Measurements from ENCODE around the gene KCTD10. TPM values are rescaled to one million over a fixed set of nuclear protein-coding genes. Genes with fewer than 3 reads are reported as not detected.

KCTD10 gene
- total and polyA plus RNA-seq, 9 of the 15 experiments (the other 6 are each of a cell fraction or from before 2014, with no cell fraction given), result 1.9 to 37.5 (median 15.7) TPM

DNA sequence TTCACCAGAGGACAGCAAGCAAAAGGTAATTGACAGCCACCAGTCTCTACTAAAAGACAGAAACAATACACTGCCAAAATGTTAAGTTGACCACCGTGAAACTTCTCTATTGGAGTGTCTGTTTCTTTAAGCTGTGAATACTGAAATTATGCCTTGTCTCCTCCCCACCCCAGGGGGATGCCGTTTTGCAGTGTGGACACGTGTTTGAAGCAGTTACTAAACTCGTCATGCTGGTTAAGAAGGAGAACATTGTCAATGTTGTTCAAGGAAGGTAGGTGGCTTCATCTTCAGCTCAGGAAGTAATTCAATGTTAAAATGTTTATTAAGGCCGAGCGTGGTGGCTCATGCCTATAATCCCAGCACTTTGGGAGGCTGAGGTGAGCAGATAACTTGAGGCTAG is 32.8 kb downstream of the KCTD10 start:
- Histone ChIP-seq H3K4me3 (no peak overlapping the region), H3K27me3 (ENCODE audit: control insufficient read depth in 2 of 2, insufficient read depth in 2 of 2, low read length in 2 of 2) (peaks cover 5% of the 10 kb centered on the region in 2 experiments; a peak in 2 of 5 replicates), H2AFZ (ENCODE audit: low read depth, low read length) (no peak overlapping the region), H3K9ac (ENCODE audit: insufficient read depth in 1 of 2, low read depth in 2 of 2, low read length in 2 of 2) (no peak overlapping the region), H3K9me1 (ENCODE audit: control insufficient read depth, insufficient read depth, low read length) (no peaks in the 10 kb centered on the region), H3K27ac (ENCODE audit: extremely low read depth, low read depth, low read length) (no peak overlapping the region), H3K9me3 (replicated peaks; ENCODE audit: control insufficient read depth, insufficient read depth, low read depth, low read length) (no peaks in the 10 kb centered on the region), H3K36me3 (ENCODE audit: control insufficient read depth, insufficient read depth, low read length) (peaks cover 15% of the 10 kb centered on the region; the same call in 1 of the 3 replicates), H3K4me1 (replicated peaks in 1 of 2; ENCODE audit: control insufficient read depth in 2 of 2, insufficient read depth in 2 of 2, low read length in 2 of 2) (no peaks in the 10 kb centered on the region), H4K20me1 (replicated peaks; ENCODE audit: control insufficient read depth, insufficient read depth, low read length) (no peaks in the 10 kb centered on the region), H3K4me2 (ENCODE audit: insufficient read depth, low read length) (no peak overlapping the region), H3K79me2 (ENCODE audit: control insufficient read depth, insufficient read depth, low read length) (no peaks in the 10 kb centered on the region)
- ChIA-PET POLR2A (interaction anchor here (1.1 kb wide), 1 partner anchor 9 kb away, joined by 3 read pairs; no protein-coding TSS in a partner anchor), CTCF (ENCODE audit: low intra/inter-chr PET ratio) (no interaction called here)
- TF ChIP-seq RHOXF2B (CRISPR knock-in tag; conservative IDR thresholded peaks at IDR 0.05) (no peak), NEUROD1 (IDR thresholded peaks at IDR 0.05; ENCODE audit: borderline replicate concordance, low read depth, low read length, partially characterized antibody) (no peak), CREBBP (IDR thresholded peaks at IDR 0.05; ENCODE audit: low read depth, low read length) (no peak)
- ATAC-seq (no peak), DNase-seq (ENCODE audit: extremely low read depth in 1 of 4, low spot score in 3 of 4) (no peak), FAIRE-seq (peak; percentile 58)
- intact Hi-C loops (cut with micrococcal nuclease), result no loop called here
- in situ Hi-C loops (cut with MboI), result no loop called here
- 46% methylated on average over 6 of the region's 6 CpGs for WGBS (ENCODE audit: insufficient coverage, low coverage, missing lambda C conversion rate)
- no TSS peak for BruUV-seq (replicated peaks)

DNA sequence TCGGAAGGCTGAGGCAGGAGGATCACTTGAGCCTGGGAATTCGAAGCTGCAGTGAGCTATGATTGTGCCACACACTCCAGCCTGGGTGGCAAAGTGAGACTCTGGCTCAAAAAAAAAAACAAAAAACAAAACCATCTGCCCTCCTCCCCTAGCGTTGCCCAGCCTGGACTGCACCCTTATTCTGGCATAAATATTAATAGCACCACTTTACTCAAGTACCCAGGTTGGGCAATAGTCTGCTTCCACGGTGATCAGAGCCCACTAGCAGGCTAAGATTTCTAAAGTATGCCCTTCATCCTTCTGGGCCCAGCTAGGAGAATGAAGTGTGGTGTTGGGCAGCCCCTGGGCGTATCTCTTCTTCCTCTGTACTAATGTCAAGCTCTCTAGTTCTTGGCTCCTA is 33.3 kb downstream of the KCTD10 start:
- Histone ChIP-seq H4K20me1 (replicated peaks; ENCODE audit: control insufficient read depth, insufficient read depth, low read length) (no peaks in the 10 kb centered on the region), H3K36me3 (ENCODE audit: control insufficient read depth, insufficient read depth, low read length) (peaks cover 13% of the 10 kb centered on the region; the same call in 1 of the 3 replicates), H3K27ac (ENCODE audit: extremely low read depth, low read depth, low read length) (no peak overlapping the region), H3K4me2 (ENCODE audit: insufficient read depth, low read length) (no peak overlapping the region), H3K9ac (ENCODE audit: insufficient read depth in 1 of 2, low read depth in 2 of 2, low read length in 2 of 2) (no peak overlapping the region), H3K4me3 (no peak overlapping the region), H3K79me2 (ENCODE audit: control insufficient read depth, insufficient read depth, low read length) (no peaks in the 10 kb centered on the region), H2AFZ (ENCODE audit: low read depth, low read length) (no peak overlapping the region), H3K9me1 (ENCODE audit: control insufficient read depth, insufficient read depth, low read length) (no peaks in the 10 kb centered on the region), H3K4me1 (replicated peaks in 1 of 2; ENCODE audit: control insufficient read depth in 2 of 2, insufficient read depth in 2 of 2, low read length in 2 of 2) (no peaks in the 10 kb centered on the region), H3K9me3 (replicated peaks; ENCODE audit: control insufficient read depth, insufficient read depth, low read depth, low read length) (no peaks in the 10 kb centered on the region), H3K27me3 (ENCODE audit: control insufficient read depth in 2 of 2, insufficient read depth in 2 of 2, low read length in 2 of 2) (peaks cover 5 to 6% of the 10 kb centered on the region in 2 experiments; a peak in 2 of 5 replicates)
- ChIA-PET CTCF (ENCODE audit: low intra/inter-chr PET ratio) (no interaction called here), POLR2A (interaction anchor here (0.6 to 1.1 kb wide), 2 partner anchors 9 to 83 kb away, joined by 3 to 5 read pairs; no protein-coding TSS in a partner anchor)
- intact Hi-C loops (cut with micrococcal nuclease), result no loop called here
- in situ Hi-C loops (cut with MboI), result no loop called here
- FAIRE-seq, result no peak
- no peak for DNase-seq (ENCODE audit: extremely low read depth in 1 of 4, low spot score in 3 of 4)
- 40% methylated on average over 5 of the region's 5 CpGs for WGBS (ENCODE audit: insufficient coverage, low coverage, missing lambda C conversion rate)
- no TSS peak for BruUV-seq (replicated peaks)
- ATAC-seq, result no peak
- TF ChIP-seq RBBP5 (IDR thresholded peaks at IDR 0.05; ENCODE audit: borderline replicate concordance, insufficient read depth, low read length, poor library complexity, severe bottlenecking) (no peak), NEUROD1 (IDR thresholded peaks at IDR 0.05; ENCODE audit: borderline replicate concordance, low read depth, low read length, partially characterized antibody) (no peak), C11orf30 (IDR thresholded peaks at IDR 0.05; ENCODE audit: low read depth) (no peak), FOXM1 (IDR thresholded peaks at IDR 0.05; ENCODE audit: low read depth) (no peak), FOXM1 (CRISPR knock-in tag; IDR thresholded peaks at IDR 0.05; ENCODE audit: low read depth) (no peak), ZNF140 (CRISPR knock-in tag; IDR thresholded peaks at IDR 0.05) (no peak), CBX2 (IDR thresholded peaks at IDR 0.05; ENCODE audit: insufficient read depth, low read length, poor library complexity, severe bottlenecking) (no peak), RNF2 (IDR thresholded peaks at IDR 0.05) (no peak), ZNF263 (CRISPR knock-in tag; IDR thresholded peaks at IDR 0.05; ENCODE audit: borderline replicate concordance) (no peak), ILF3 (IDR thresholded peaks at IDR 0.05; ENCODE audit: borderline replicate concordance) (no peak), RBM17 (IDR thresholded peaks at IDR 0.05; ENCODE audit: borderline replicate concordance, low read depth, low read length) (no peak), ARID1B (IDR thresholded peaks at IDR 0.05) (no peak)
- TF ChIP-seq, protein P1, sequence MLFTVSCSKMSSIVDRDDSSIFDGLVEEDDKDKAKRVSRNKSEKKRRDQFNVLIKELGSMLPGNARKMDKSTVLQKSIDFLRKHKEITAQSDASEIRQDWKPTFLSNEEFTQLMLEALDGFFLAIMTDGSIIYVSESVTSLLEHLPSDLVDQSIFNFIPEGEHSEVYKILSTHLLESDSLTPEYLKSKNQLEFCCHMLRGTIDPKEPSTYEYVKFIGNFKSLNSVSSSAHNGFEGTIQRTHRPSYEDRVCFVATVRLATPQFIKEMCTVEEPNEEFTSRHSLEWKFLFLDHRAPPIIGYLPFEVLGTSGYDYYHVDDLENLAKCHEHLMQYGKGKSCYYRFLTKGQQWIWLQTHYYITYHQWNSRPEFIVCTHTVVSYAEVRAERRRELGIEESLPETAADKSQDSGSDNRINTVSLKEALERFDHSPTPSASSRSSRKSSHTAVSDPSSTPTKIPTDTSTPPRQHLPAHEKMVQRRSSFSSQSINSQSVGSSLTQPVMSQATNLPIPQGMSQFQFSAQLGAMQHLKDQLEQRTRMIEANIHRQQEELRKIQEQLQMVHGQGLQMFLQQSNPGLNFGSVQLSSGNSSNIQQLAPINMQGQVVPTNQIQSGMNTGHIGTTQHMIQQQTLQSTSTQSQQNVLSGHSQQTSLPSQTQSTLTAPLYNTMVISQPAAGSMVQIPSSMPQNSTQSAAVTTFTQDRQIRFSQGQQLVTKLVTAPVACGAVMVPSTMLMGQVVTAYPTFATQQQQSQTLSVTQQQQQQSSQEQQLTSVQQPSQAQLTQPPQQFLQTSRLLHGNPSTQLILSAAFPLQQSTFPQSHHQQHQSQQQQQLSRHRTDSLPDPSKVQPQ (CRISPR knock-in tag; IDR thresholded peaks at IDR 0.05; ENCODE audit: borderline replicate concordance), result no peak
